Cardiac fibroblast (primary cell): ENCODE data around the gene FKBP1A.
"Not testable (repeated sequence)": the region's sequence is repeated elsewhere in the genome, so short reads cannot be mapped to it uniquely, and the experiment has no call there.

Experiments
- DNase-seq, 2 donors: peaks; one replicate each; pipeline versions ENCODE4 v3.0.0 to v3.0.0-alpha.2; 2010; ENCODE audit warnings: low read depth in 2 of 2
- H3K4me3 ChIP-seq, 2 donors: replicated peaks in 1 of 2; 1 replicate in 1 of 2; 2 replicates in 1 of 2; pipeline ENCODE4 v1.5.1; 2011; ENCODE audit warnings: low read depth in 2 of 2, low read length in 2 of 2, mild to moderate bottlenecking in 2 of 2, moderate library complexity in 1 of 2
- CTCF ChIP-seq: IDR thresholded peaks from one replicate; pipeline ENCODE4 v1.5.1; 2011; ENCODE audit warnings: low read depth, mild to moderate bottlenecking, low read length, inconsistent platforms

The FKBP1A gene

GRCh38 chr20:1403624-1404023, 10.8 kb upstream of the FKBP1A start:
- TF ChIP-seq CTCF: no peak
- DNase-seq: no peak
- H3K4me3 ChIP-seq: no peak overlapping the region

GRCh38 chr20:1402149-1402548, 9.3 kb upstream of the FKBP1A start:
- H3K4me3 ChIP-seq: no peak overlapping the region
- TF ChIP-seq CTCF: no peak
- DNase-seq: peak in 1 of 2 donors; percentile 63

- no peak for DNase-seq
- no peak for TF ChIP-seq CTCF
- H3K4me3 ChIP-seq: no peak overlapping the region
Observed at GRCh38 chr20:1401451-1401907, 8.6 kb upstream of the FKBP1A start.

- DNase-seq: peak in 1 of 2 donors; percentile 71
- H3K4me3 ChIP-seq: not testable (repeated sequence)
Observed at GRCh38 chr20:1399678-1400366, 7.0 kb upstream of the FKBP1A start.

DNA sequence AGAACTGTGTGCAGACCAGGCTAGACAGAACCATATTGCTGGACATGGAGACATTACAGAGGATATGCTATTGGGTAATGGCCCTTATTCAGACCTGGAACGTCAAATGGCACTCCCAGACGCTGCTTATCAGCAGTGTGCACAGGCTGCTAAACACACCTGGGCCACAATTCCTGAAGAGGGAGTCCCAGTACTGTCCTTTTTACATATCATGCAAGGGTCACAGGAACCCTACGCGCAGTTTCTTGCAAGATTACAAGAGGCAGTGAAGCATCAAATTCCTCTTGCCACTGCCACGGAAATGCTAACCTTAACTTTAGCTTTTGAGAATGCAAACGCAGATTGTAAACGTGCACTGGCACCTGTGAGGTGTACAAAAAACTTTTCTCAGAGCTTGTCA, 5.3 kb upstream of the FKBP1A start:
- not testable (repeated sequence) for DNase-seq, H3K4me3 ChIP-seq

DNA sequence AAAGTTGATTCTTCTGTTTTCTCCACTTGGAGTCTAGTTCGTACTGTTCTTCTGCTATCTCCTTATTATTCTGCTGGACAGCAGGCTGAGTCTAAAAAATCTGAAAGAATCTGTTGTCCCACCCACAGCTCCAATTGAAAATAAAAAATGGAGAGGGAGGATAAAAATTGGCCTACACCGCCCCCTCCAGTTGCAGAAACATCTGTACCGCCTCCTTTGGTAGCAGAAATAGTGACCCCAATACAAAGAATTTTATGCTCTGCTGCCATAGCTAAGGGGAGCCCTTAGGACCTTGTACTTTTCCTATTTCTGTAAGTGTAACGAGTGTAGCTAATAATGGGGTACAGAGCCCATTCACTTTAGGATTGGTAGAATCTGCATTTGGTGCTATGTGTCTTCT, 4.9 kb upstream of the FKBP1A start:
- TF ChIP-seq CTCF: peak; percentile 42
- DNase-seq: peak; percentile 45 to 58
- no peak overlapping the region for H3K4me3 ChIP-seq

DNA sequence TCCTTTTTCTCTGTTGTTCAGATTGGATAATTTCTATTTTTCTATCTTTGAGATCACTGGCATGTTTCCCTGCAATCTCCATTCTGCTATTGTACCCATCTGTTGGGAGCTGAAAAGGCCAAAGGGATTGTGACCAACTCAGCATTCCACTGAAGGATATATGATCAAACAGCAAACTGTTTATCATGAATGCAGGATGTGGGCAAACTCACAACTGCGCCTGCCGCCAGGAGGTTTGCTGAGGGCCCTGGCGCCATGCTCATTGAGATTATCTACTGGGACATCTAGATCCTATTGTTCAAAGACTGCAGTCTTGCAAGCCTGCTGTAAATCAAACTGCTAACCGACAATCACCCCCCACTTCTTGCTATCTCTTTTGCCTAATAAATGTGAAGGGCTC, 3.8 kb upstream of the FKBP1A start:
- no peak overlapping the region for H3K4me3 ChIP-seq
- no peak for DNase-seq
- TF ChIP-seq CTCF: no peak

- no peak for TF ChIP-seq CTCF
- no peak for DNase-seq
- H3K4me3 ChIP-seq: no peak overlapping the region
Observed at GRCh38 chr20:1396264-1396663, 3.4 kb upstream of the FKBP1A start.
